ENCODE measurements around the gene DCAF7. TPM values are rescaled to one million over a fixed set of nuclear protein-coding genes. Genes with fewer than 3 reads are reported as not detected.

Gene DCAF7
- total RNA-seq, 2 experiments from 2014 or later, result 11.3 to 11.9 TPM

DNA sequence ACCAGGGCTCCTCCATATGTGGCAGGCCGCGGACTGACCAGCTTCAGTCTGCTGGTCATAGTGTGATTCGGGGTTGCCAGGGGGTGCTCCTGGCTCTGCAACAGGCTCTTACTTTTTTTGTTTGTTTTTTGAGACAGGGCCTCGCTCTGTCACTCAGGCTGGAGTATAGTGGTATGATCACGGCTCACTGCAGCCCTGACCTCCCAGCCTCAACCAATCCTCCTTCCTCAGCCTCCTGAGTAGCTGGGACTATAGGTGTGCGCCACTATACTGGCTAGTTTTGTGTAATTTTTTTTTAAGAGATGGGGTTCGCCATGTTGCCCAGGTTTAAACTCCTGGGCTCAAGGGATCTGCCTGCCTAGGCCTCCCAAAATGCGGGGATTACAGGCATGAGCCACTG is 38.9 kb upstream of the DCAF7 start:
- H3K4me3 ChIP-seq (ENCODE audit: low read length), result no peak overlapping the region
- no peaks in the 10 kb centered on the region for H3K4me1 Mint-ChIP-seq (ENCODE audit: low read depth)
- no peaks in the 10 kb centered on the region for H3K36me3 Mint-ChIP-seq (ENCODE audit: low read depth)
- H3K9me3 ChIP-seq (ENCODE audit: control insufficient read depth in 1 of 2, insufficient read depth in 1 of 2, low read length in 2 of 2), result no peaks in the 10 kb centered on the region
- H3K4me1 ChIP-seq (ENCODE audit: insufficient read depth, low read length), result no peaks in the 10 kb centered on the region
- H3K27ac Mint-ChIP-seq, result no peak overlapping the region
- H3K36me3 ChIP-seq (ENCODE audit: insufficient read depth, low read length), result no peaks in the 10 kb centered on the region
- no peak overlapping the region for H3K4me3 Mint-ChIP-seq
- peaks cover 9% of the 10 kb centered on the region for H3K27me3 Mint-ChIP-seq
- ChIA-PET CTCF (no interaction called here), POLR2A (no interaction called here)
- TF ChIP-seq, protein P1, sequence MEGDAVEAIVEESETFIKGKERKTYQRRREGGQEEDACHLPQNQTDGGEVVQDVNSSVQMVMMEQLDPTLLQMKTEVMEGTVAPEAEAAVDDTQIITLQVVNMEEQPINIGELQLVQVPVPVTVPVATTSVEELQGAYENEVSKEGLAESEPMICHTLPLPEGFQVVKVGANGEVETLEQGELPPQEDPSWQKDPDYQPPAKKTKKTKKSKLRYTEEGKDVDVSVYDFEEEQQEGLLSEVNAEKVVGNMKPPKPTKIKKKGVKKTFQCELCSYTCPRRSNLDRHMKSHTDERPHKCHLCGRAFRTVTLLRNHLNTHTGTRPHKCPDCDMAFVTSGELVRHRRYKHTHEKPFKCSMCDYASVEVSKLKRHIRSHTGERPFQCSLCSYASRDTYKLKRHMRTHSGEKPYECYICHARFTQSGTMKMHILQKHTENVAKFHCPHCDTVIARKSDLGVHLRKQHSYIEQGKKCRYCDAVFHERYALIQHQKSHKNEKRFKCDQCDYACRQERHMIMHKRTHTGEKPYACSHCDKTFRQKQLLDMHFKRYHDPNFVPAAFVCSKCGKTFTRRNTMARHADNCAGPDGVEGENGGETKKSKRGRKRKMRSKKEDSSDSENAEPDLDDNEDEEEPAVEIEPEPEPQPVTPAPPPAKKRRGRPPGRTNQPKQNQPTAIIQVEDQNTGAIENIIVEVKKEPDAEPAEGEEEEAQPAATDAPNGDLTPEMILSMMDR (IDR thresholded peaks at IDR 0.05), result no peak
- DNase-seq (no peak), ATAC-seq (ENCODE audit: poor library complexity) (no peak)
- no peaks in the 10 kb centered on the region for H3K9me3 Mint-ChIP-seq
- H3K27me3 ChIP-seq (ENCODE audit: control insufficient read depth in 1 of 2, insufficient read depth in 2 of 2, low read length in 2 of 2), result peaks cover 0 to 2% of the 10 kb centered on the region in 2 experiments
- H3K27ac ChIP-seq (ENCODE audit: low read depth in 1 of 2, low read length in 2 of 2), result no peak overlapping the region
- intact Hi-C loops (cut with DNase I, micrococcal nuclease), result no loop called here

DNA sequence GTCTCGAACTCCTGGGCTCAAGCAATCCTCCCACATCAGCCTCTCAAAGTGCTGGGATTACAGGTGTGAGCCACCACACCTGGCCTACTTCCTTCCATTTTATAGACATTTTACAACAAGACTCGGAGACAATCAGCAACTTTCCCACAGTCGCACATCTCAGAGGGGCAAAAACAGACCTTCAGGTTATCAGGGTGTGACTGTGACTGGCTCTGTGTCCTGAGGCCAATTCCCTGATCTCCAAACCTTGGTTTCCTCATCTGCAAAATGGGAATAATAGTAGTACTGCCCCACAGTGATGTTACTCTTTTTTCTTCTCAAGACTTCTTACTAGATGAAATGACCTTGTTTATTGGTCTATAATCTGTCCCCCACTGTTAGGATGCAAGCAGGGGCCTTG is 37.9 kb upstream of the DCAF7 start:
- Histone ChIP-seq H3K4me3 (ENCODE audit: low read length) (no peak overlapping the region), H3K9me3 (ENCODE audit: control insufficient read depth in 1 of 2, insufficient read depth in 1 of 2, low read length in 2 of 2) (no peaks in the 10 kb centered on the region), H3K36me3 (ENCODE audit: insufficient read depth, low read length) (no peaks in the 10 kb centered on the region), H3K4me1 (ENCODE audit: insufficient read depth, low read length) (no peaks in the 10 kb centered on the region), H3K27me3 (ENCODE audit: control insufficient read depth in 1 of 2, insufficient read depth in 2 of 2, low read length in 2 of 2) (no peaks in the 10 kb centered on the region), H3K27ac (ENCODE audit: low read depth in 1 of 2, low read length in 2 of 2) (no peak overlapping the region)
- Mint-ChIP-seq H3K27me3 (peaks cover 6% of the 10 kb centered on the region), H3K4me3 (no peak overlapping the region), H3K36me3 (ENCODE audit: low read depth) (no peaks in the 10 kb centered on the region), H3K9me3 (no peaks in the 10 kb centered on the region), H3K27ac (no peak overlapping the region), H3K4me1 (ENCODE audit: low read depth) (no peaks in the 10 kb centered on the region)
- CTCF ChIA-PET, result no interaction called here
- POLR2A ChIA-PET, result no interaction called here
- ATAC-seq (ENCODE audit: poor library complexity) (no peak), DNase-seq (no peak)
- TF ChIP-seq, protein P1 (IDR thresholded peaks at IDR 0.05), result no peak
- intact Hi-C loops (cut with DNase I, micrococcal nuclease), result no loop called here

DNA sequence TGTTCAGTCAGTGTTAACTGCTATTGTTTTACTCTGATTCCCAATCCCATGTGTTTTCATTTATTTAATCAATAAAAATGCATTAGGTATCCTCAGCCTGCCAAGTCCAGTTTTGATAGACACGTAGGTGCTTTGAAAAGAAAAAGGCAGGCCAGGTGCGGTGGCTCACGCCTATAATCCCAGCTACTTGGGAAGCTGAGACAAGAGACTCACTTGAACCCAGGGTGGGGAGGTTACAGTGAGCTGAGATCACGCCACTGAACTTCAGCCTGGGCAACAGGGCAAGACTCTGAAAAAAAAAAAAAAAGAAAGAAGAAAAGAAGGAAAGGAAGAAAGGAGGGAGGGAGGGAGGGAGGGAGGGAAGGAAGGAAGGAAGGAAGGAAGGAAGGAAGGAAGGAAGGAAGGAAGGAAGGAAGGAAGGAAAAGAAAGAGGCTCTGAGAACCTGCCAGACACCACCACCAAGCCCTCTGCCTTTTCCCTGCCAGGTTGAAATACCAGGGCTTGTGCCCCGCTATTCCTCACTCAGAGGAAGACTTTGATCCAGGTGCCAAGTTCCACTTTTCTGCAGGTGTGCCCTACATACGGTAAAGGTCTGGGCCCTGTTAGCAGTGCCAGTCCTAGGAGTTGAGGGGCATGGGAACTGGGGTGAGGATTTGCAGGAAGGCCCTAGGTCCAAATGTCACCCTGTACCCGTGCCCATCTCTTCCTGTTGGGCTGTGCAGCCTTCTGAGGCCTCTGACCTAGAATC is 37.2 kb upstream of the DCAF7 start:
- TF ChIP-seq, protein P1 (IDR thresholded peaks at IDR 0.05), result no peak
- no peak overlapping the region for H3K4me3 Mint-ChIP-seq
- CTCF ChIA-PET, result no interaction called here
- ATAC-seq (ENCODE audit: poor library complexity) (no peak), DNase-seq (no peak)
- H3K9me3 ChIP-seq (ENCODE audit: control insufficient read depth in 1 of 2, insufficient read depth in 1 of 2, low read length in 2 of 2), result no peaks in the 10 kb centered on the region
- POLR2A ChIA-PET, result no interaction called here
- intact Hi-C loops (cut with DNase I, micrococcal nuclease), result no loop called here
- H3K4me1 Mint-ChIP-seq (ENCODE audit: low read depth), result no peaks in the 10 kb centered on the region
- H3K36me3 ChIP-seq (ENCODE audit: insufficient read depth, low read length), result no peaks in the 10 kb centered on the region
- H3K9me3 Mint-ChIP-seq, result no peaks in the 10 kb centered on the region
- H3K27me3 Mint-ChIP-seq, result peaks cover 9% of the 10 kb centered on the region
- H3K4me1 ChIP-seq (ENCODE audit: insufficient read depth, low read length), result no peaks in the 10 kb centered on the region
- no peaks in the 10 kb centered on the region for H3K36me3 Mint-ChIP-seq (ENCODE audit: low read depth)
- H3K4me3 ChIP-seq (ENCODE audit: low read length), result no peak overlapping the region
- no peak overlapping the region for H3K27ac Mint-ChIP-seq
- H3K27ac ChIP-seq (ENCODE audit: low read depth in 1 of 2, low read length in 2 of 2), result no peak overlapping the region
- peaks cover 0 to 2% of the 10 kb centered on the region in 2 experiments for H3K27me3 ChIP-seq (ENCODE audit: control insufficient read depth in 1 of 2, insufficient read depth in 2 of 2, low read length in 2 of 2)
